ENCODE measurements around the gene CAMTA1. TPM values are rescaled to one million over a fixed set of nuclear protein-coding genes. Genes with fewer than 3 reads are reported as not detected.
A peak's percentile ranks its signal among the peaks of the same experiment; 100 is the strongest.

CAMTA1 gene
- total RNA-seq, 1 experiment from 2014 or later, result 60.0 TPM

- POLR2A ChIA-PET, result no interaction called here
- H3K4me1 Mint-ChIP-seq (ENCODE audit: low read depth, unreplicated experiment), result no peaks in the 10 kb centered on the region
- Histone ChIP-seq H3K36me3 (ENCODE audit: control insufficient read depth, insufficient read depth, low read length) (no peaks in the 10 kb centered on the region), H3K27me3 (replicated peaks; ENCODE audit: control insufficient read depth, insufficient read depth, low read length) (no peaks in the 10 kb centered on the region), H3K4me1 (peaks cover 10% of the 10 kb centered on the region), H3K4me3 (ENCODE audit: low read depth, low read length) (no peak overlapping the region), H3K9me3 (no peaks in the 10 kb centered on the region)
- no peak for TF ChIP-seq CTCF (IDR thresholded peaks at IDR 0.05; ENCODE audit: insufficient read depth in 1 of 2, low read depth in 1 of 2, low read length in 1 of 2, severe bottlenecking in 1 of 2, unreplicated experiment in 1 of 2)
- intact Hi-C loops (cut with micrococcal nuclease; ENCODE audit: unreplicated experiment), result no loop called here
- no peaks in the 10 kb centered on the region for H3K9me3 Mint-ChIP-seq (ENCODE audit: unreplicated experiment)
- CTCF ChIA-PET, result no interaction called here
- peak in 1 of 2 experiments; percentile 6 for DNase-seq
- H3K4me3 Mint-ChIP-seq (ENCODE audit: unreplicated experiment), result no peak overlapping the region
- no peaks in the 10 kb centered on the region for H3K27me3 Mint-ChIP-seq (ENCODE audit: insufficient read depth, unreplicated experiment)
- H3K27ac Mint-ChIP-seq (ENCODE audit: unreplicated experiment), result no peak overlapping the region
- no TSS peak for BruUV-seq (replicated peaks)
- no peaks in the 10 kb centered on the region for H3K36me3 Mint-ChIP-seq (ENCODE audit: insufficient read depth, unreplicated experiment)
These were observed 517.6 kb downstream of the CAMTA1 start for GRCh38 chr1:7302873-7303272.

GRCh38 chr1:7303554-7304317 lies 518.5 kb downstream of the CAMTA1 start:
- H3K27me3 ChIP-seq (replicated peaks; ENCODE audit: control insufficient read depth, insufficient read depth, low read length), result no peaks in the 10 kb centered on the region
- intact Hi-C loops (cut with micrococcal nuclease; ENCODE audit: unreplicated experiment), result no loop called here
- H3K4me3 Mint-ChIP-seq (ENCODE audit: unreplicated experiment), result no peak overlapping the region
- no peaks in the 10 kb centered on the region for H3K4me1 Mint-ChIP-seq (ENCODE audit: low read depth, unreplicated experiment)
- H3K27ac Mint-ChIP-seq (ENCODE audit: unreplicated experiment), result no peak overlapping the region
- peaks cover 10% of the 10 kb centered on the region for H3K4me1 ChIP-seq
- CTCF ChIA-PET, result no interaction called here
- H3K9me3 Mint-ChIP-seq (ENCODE audit: unreplicated experiment), result no peaks in the 10 kb centered on the region
- H3K9me3 ChIP-seq, result 0 out of 2 replicates have a peak, but pooled peaks cover 3% of the 10 kb centered on the region
- POLR2A ChIA-PET, result no interaction called here
- H3K36me3 ChIP-seq (ENCODE audit: control insufficient read depth, insufficient read depth, low read length), result no peaks in the 10 kb centered on the region
- H3K27me3 Mint-ChIP-seq (ENCODE audit: insufficient read depth, unreplicated experiment), result peaks cover 2% of the 10 kb centered on the region
- TF ChIP-seq CTCF (IDR thresholded peaks at IDR 0.05; ENCODE audit: insufficient read depth in 1 of 2, low read depth in 1 of 2, low read length in 1 of 2, severe bottlenecking in 1 of 2, unreplicated experiment in 1 of 2), result no peak
- DNase-seq, result no peak
- no peaks in the 10 kb centered on the region for H3K36me3 Mint-ChIP-seq (ENCODE audit: insufficient read depth, unreplicated experiment)
- no peak overlapping the region for H3K4me3 ChIP-seq (ENCODE audit: low read depth, low read length)
- no TSS peak for BruUV-seq (replicated peaks)

DNA sequence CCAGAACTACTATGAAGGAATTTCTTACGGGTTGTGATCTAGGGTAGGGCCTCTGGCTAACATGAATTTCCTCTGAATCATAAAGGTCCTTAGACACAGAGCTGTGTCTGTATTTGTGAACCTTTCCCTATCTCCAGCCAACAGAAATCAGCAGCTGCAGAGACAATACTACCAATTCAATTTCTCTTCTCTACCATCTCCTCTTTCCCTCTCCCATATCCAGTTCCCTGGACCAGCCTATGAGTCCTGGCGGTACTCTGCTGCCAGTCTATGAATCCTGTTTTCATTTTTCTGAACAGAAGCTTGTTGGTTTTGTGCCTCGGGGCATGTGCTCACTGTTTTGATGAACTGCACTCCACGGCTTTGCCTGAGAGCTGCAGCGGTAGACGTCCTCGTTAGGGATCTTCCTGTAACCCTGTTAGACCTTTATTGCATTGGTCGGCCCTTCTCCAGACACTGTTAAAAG lies 527.9 kb downstream of the CAMTA1 start:
- H3K27ac Mint-ChIP-seq (ENCODE audit: unreplicated experiment), result no peak overlapping the region
- Histone ChIP-seq H3K4me1 (no peaks in the 10 kb centered on the region), H3K4me3 (ENCODE audit: low read depth, low read length) (no peak overlapping the region), H3K36me3 (ENCODE audit: control insufficient read depth, insufficient read depth, low read length) (no peaks in the 10 kb centered on the region), H3K27me3 (replicated peaks; ENCODE audit: control insufficient read depth, insufficient read depth, low read length) (no peaks in the 10 kb centered on the region), H3K9me3 (0 out of 2 replicates have a peak, but pooled peaks cover 3% of the 10 kb centered on the region)
- H3K4me3 Mint-ChIP-seq (ENCODE audit: unreplicated experiment), result no peak overlapping the region
- POLR2A ChIA-PET, result no interaction called here
- peaks cover 10% of the 10 kb centered on the region for H3K27me3 Mint-ChIP-seq (ENCODE audit: insufficient read depth, unreplicated experiment)
- DNase-seq, result no peak
- no peaks in the 10 kb centered on the region for H3K36me3 Mint-ChIP-seq (ENCODE audit: insufficient read depth, unreplicated experiment)
- no TSS peak for BruUV-seq (replicated peaks)
- CTCF ChIA-PET, result no interaction called here
- intact Hi-C loops (cut with micrococcal nuclease; ENCODE audit: unreplicated experiment), result no loop called here
- H3K4me1 Mint-ChIP-seq (ENCODE audit: low read depth, unreplicated experiment), result no peaks in the 10 kb centered on the region
- H3K9me3 Mint-ChIP-seq (ENCODE audit: unreplicated experiment), result no peaks in the 10 kb centered on the region
- no peak for TF ChIP-seq CTCF (IDR thresholded peaks at IDR 0.05; ENCODE audit: insufficient read depth in 1 of 2, low read depth in 1 of 2, low read length in 1 of 2, severe bottlenecking in 1 of 2, unreplicated experiment in 1 of 2)
